A172 (cell line): ENCODE measurements around the gene RNF167. TPM values are rescaled to one million over a fixed set of nuclear protein-coding genes. Genes with fewer than 3 reads are reported as not detected.
A peak's percentile ranks its signal among the peaks of the same experiment; 100 is the strongest.

ENCODE experiments used
- DNase-seq: peaks from one replicate; pipeline ENCODE4 v3.0.0-alpha.2; 2015; ENCODE audit warnings: low spot score
- total RNA-seq: library from RNA; depleted of rRNA; stranded (reverse); fragments of >200 nt; shearing (Covaris generic); gene quantifications from 2 replicates; pipeline ENCODE4 v1.2.3, GENCODE V29; 2014; rRNA removed

RNF167 gene
- 48.2 and 49.2 TPM in 2 replicates for total RNA-seq

- DNase-seq, result peak; percentile 99
Observed at GRCh38 chr17:4939796-4940554, at the start of gene RNF167, which contains the start of gene SLC25A11. RNF167 (plus strand) TSS chr17:4940268; CDS start chr17:4940910, 642 bp downstream. SLC25A11 (minus strand) TSS chr17:4940046; CDS start chr17:4939910, 136 bp downstream.

GRCh38 chr17:4891411-4892410, 48.4 kb upstream of the RNF167 start:
- no peak for DNase-seq

- no peak for DNase-seq
Observed at GRCh38 chr17:4892499-4893221, 47.4 kb upstream of the RNF167 start.

GRCh38 chr17:4893272-4893671, 46.8 kb upstream of the RNF167 start:
- no peak for DNase-seq

- no peak for DNase-seq
Observed at GRCh38 chr17:4893721-4894560, 46.1 kb upstream of the RNF167 start.

DNA sequence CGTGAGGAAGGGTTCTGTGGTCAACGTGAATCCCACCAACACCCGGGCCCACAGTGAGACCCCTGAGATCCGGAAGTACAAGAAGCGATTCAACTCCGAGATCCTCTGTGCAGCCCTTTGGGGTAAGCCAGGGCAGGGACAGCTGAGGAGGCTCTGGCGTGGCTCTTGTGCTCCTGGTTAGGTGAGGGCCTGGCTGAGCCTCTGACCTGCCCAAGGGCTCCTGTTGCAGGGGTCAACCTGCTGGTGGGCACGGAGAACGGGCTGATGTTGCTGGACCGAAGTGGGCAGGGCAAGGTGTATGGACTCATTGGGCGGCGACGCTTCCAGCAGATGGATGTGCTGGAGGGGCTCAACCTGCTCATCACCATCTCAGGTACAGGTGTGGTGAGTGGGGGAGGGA, 44.9 kb upstream of the RNF167 start:
- no peak for DNase-seq

- DNase-seq, result no peak
Observed at GRCh38 chr17:4895657-4896331, 44.3 kb upstream of the RNF167 start.

GRCh38 chr17:4896332-4897197, 43.5 kb upstream of the RNF167 start:
- DNase-seq, result no peak

- no peak for DNase-seq
Observed at GRCh38 chr17:4897198-4897687, 42.8 kb upstream of the RNF167 start.

GRCh38 chr17:4897785-4898184, 42.3 kb upstream of the RNF167 start:
- DNase-seq, result no peak

GRCh38 chr17:4898351-4898750, 41.7 kb upstream of the RNF167 start:
- DNase-seq, result no peak

DNA sequence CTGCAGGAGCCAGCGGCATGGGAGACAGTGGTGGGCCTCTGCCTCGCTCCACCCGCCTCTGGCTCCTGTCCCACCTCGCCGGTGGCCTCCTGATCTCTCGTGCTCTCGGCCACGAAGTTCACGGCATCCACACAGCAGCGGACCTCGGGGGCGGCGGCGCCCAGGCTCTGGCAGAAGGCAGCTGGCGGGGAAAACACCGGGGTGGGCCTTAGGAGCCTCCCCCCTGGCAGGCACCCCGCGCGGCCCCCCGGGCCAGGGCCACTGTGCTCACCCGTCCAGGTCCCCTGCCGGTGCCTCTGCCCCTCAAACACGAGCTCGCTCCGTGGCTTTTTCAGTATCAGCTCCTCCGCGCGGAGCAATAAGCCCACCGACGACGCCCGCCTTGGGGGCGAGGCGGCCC, 41.1 kb upstream of the RNF167 start:
- DNase-seq, result no peak

- DNase-seq, result no peak
Observed at GRCh38 chr17:4899341-4900230, 40.5 kb upstream of the RNF167 start, which contains the start of gene C17orf107. C17orf107 (plus strand) TSS chr17:4899536; CDS start chr17:4899763, 227 bp downstream.

DNA sequence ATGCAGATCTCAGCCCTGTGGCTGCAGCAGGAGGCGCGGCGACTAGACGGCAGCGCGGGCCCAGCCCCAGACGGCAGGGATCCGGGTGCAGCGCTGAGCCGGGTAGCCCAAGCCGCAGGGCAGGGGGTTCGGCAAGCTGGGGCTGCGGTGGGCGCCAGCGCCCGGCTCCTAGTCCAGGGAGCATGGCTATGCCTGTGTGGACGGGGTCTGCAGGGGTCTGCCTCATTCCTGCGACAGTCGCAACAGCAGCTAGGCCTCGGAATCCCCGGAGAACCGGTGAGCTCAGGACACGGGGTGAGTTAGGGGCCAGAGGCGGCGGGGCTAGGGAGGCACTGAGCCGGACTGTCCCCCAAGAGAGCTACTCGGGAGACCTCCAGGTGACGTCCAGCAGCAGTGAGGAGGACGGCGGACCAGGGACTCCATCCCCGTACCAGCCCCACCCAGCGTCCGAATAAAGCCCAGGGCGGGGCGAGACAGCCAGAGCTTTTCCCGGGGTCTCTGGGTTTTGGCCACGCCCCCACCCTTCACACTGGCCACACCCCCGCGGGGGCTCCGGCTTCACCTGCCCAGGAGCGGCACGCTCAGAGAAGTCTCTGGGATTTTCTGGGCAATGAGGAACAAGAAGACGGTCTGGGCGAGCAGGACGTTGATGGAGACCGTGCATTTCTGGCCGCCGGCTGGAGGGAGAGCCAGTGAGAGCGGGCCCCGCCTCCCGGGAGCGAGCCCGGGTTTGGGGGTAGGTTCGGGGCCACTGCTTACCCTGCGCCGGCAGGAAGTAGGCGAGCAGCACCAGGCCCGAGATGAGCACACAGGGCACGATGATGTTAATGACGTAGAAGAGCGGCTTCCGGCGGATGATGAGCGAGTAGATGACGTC, 39.6 kb upstream of the RNF167 start:
- no peak for DNase-seq

DNA sequence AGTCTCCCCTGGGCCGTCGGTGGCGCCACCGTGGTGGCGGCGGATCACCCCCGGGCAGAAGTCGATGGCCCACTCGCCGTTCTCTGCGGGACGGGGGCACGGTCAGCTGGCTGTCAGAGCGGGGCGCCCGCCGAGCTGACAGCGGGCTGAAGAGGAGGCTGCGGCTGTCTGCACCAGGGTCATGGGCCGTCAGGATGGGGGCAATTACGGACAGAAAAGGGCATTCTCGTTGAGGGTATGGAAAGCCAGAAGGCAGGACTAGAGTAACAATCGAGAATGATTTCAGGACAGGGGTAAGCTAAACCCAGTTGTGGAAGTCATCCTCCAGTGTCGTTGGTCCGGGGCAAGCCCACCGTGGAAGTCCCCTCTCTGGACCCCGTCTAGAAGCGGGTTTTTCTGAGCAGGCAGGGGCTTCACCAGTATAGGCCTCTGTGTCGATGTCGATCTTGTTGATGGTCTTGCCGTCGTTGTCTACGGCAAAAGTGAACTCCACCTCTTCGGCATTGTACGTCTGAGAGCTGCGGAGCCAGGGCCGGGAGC, 38.9 kb upstream of the RNF167 start:
- no peak for DNase-seq

DNA sequence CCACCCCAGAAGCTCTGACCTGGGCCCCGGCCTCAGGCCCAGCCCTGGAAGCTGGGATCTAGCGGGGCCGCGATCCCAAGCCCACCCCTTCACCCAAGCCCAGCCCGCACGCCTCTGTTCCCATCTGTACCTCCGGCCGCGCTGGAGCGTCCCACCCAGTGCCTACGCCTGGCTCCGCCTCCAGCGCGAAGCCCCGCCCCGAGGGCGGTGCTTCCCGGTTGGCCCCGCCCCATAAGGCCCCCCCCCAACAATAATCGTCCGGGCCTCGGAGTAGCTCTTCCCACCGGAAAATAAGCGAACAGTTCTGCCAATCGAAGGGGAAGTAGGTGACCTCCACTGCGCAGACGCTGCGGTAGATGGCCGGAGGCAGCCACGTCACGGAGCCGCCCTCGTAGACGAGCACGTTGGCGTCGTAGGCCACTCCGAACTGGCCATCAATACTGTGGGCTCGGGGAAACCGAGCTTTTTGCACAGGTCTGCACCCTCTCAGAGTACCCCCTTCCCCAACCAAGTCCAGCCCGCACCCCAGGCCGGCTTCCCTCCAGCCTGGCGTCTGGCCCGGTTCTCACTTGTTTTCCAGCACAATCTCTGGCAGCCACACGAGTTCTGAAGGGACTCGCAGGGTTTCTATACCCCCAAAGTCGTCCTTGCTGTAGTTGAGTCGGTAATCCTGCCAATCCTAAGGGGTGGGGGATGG, 38.3 kb upstream of the RNF167 start:
- no peak for DNase-seq
